KMS-11 (cell line): ENCODE results near the gene SPEM2.

Experiments
- H2AFZ ChIP-seq: fragments of 200-600 bp; sonication (generic); 2 replicates; pipeline ENCODE4 v1.6.1; 2016; ENCODE audit warnings: antibody characterized with exemption, mixed run types, low read depth
- H3K27ac ChIP-seq: fragments of 200-600 bp; sonication (generic); 2 replicates; pipeline ENCODE4 v1.6.1; 2016; ENCODE audit warnings: mild to moderate bottlenecking, mixed run types
- H3K27me3 ChIP-seq: fragments of 200-600 bp; sonication (generic); 2 replicates; pipeline ENCODE4 v1.6.1; 2017; ENCODE audit warnings: mild to moderate bottlenecking, low read depth, mixed run types, moderate library complexity; ENCODE audit not compliant: insufficient read depth
- H3K36me3 ChIP-seq: fragments of 200-600 bp; sonication (generic); 2 replicates; pipeline ENCODE4 v1.6.1; 2017; ENCODE audit warnings: mild to moderate bottlenecking, mixed run types; ENCODE audit not compliant: insufficient read depth
- H3K4me1 ChIP-seq: fragments of 200-600 bp; sonication (generic); 2 replicates; pipeline ENCODE4 v1.6.1; 2016; ENCODE audit warnings: mild to moderate bottlenecking, low read depth, mixed run types; ENCODE audit not compliant: poor library complexity, severe bottlenecking
- H3K4me2 ChIP-seq: fragments of 200-600 bp; sonication (generic); 2 replicates; pipeline ENCODE4 v1.7.0; 2016; ENCODE audit warnings: mild to moderate bottlenecking, mixed run types
- H3K4me3 ChIP-seq: fragments of 200-600 bp; sonication (generic); IDR thresholded peaks from 2 replicates; pipeline ENCODE4 v1.6.1; 2017; ENCODE audit warnings: low read depth, low read length, mixed read lengths; ENCODE audit not compliant: insufficient read depth
- H3K79me2 ChIP-seq: fragments of 200-600 bp; sonication (generic); 2 replicates; pipeline ENCODE4 v1.6.1; 2016; ENCODE audit warnings: low read depth, mixed run types; ENCODE audit not compliant: insufficient read depth
- H3K9ac ChIP-seq: fragments of 200-600 bp; sonication (generic); 2 replicates; pipeline ENCODE4 v1.6.1; 2016; ENCODE audit warnings: mild to moderate bottlenecking, mixed run types
- H4K20me1 ChIP-seq: fragments of 200-600 bp; sonication (generic); 2 replicates; pipeline ENCODE4 v1.6.1; 2016; ENCODE audit warnings: mild to moderate bottlenecking, mixed run types; ENCODE audit not compliant: insufficient read depth
- TF ChIP-seq, protein P1 (sequence below): fragments of 200-600 bp; sonication (generic); conservative IDR thresholded peaks from 2 replicates; pipeline ENCODE4 v1.6.1; 2017; ENCODE audit warnings: low read depth, mild to moderate bottlenecking, antibody characterized with exemption, low read length, moderate library complexity, mixed read lengths

The SPEM2 gene

DNA sequence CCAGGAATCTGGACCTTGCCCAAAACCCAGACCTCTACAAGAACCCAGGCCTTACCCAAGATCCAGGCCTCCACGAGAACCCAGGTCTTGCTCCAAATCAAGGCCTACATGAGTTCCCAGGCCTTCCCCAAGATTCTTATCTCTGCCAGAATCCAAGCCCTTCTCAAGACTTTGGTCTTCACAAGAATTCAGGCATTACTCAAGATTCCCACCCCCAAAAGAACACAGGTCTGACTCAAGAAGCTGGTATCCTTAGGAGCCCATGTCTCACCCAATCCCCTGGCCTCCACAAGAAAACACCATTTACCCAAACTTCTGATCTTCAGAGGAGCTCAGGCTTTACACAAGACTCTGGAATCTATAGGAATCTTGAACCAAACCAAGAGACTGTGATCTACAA, 5.8 kb downstream of the SPEM2 start:
- no peaks in the 10 kb centered on the region for H3K79me2 ChIP-seq
- no peaks in the 10 kb centered on the region for H3K4me1 ChIP-seq
- no peaks in the 10 kb centered on the region for H4K20me1 ChIP-seq
- H2AFZ ChIP-seq = no peak overlapping the region
- no peaks in the 10 kb centered on the region for H3K27me3 ChIP-seq
- TF ChIP-seq, protein P1, sequence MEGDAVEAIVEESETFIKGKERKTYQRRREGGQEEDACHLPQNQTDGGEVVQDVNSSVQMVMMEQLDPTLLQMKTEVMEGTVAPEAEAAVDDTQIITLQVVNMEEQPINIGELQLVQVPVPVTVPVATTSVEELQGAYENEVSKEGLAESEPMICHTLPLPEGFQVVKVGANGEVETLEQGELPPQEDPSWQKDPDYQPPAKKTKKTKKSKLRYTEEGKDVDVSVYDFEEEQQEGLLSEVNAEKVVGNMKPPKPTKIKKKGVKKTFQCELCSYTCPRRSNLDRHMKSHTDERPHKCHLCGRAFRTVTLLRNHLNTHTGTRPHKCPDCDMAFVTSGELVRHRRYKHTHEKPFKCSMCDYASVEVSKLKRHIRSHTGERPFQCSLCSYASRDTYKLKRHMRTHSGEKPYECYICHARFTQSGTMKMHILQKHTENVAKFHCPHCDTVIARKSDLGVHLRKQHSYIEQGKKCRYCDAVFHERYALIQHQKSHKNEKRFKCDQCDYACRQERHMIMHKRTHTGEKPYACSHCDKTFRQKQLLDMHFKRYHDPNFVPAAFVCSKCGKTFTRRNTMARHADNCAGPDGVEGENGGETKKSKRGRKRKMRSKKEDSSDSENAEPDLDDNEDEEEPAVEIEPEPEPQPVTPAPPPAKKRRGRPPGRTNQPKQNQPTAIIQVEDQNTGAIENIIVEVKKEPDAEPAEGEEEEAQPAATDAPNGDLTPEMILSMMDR = no peak
- no peak overlapping the region for H3K4me2 ChIP-seq
- no peaks in the 10 kb centered on the region for H3K36me3 ChIP-seq
- H3K9ac ChIP-seq = no peak overlapping the region
- no peak overlapping the region for H3K27ac ChIP-seq
- H3K4me3 ChIP-seq = no peak overlapping the region

DNA sequence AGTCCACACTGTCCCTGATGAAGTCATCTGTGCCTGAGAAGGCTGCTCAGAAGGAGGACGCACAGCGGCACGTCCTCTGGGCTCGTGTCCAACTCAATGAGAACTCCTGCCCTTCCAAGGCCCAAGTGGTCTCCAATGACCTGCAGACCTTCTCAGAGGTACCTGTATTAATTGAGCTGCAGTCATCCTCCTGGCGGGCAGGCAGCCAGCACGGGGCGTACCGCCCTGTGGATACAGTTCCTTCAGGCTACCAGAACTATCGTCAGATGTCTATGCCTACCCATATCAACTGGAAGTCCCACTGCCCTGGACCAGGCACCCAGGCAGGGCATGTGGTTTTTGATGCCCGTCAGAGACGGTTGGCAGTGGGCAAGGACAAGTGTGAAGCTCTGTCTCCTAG, 6.9 kb downstream of the SPEM2 start:
- H2AFZ ChIP-seq = no peak overlapping the region
- no peak overlapping the region for H3K4me3 ChIP-seq
- no peak overlapping the region for H3K27ac ChIP-seq
- no peaks in the 10 kb centered on the region for H3K4me1 ChIP-seq
- H3K4me2 ChIP-seq = no peak overlapping the region
- no peaks in the 10 kb centered on the region for H3K36me3 ChIP-seq
- H3K9ac ChIP-seq = no peak overlapping the region
- TF ChIP-seq, protein P1 = no peak
- no peaks in the 10 kb centered on the region for H3K79me2 ChIP-seq
- H4K20me1 ChIP-seq = no peaks in the 10 kb centered on the region
- no peaks in the 10 kb centered on the region for H3K27me3 ChIP-seq

DNA sequence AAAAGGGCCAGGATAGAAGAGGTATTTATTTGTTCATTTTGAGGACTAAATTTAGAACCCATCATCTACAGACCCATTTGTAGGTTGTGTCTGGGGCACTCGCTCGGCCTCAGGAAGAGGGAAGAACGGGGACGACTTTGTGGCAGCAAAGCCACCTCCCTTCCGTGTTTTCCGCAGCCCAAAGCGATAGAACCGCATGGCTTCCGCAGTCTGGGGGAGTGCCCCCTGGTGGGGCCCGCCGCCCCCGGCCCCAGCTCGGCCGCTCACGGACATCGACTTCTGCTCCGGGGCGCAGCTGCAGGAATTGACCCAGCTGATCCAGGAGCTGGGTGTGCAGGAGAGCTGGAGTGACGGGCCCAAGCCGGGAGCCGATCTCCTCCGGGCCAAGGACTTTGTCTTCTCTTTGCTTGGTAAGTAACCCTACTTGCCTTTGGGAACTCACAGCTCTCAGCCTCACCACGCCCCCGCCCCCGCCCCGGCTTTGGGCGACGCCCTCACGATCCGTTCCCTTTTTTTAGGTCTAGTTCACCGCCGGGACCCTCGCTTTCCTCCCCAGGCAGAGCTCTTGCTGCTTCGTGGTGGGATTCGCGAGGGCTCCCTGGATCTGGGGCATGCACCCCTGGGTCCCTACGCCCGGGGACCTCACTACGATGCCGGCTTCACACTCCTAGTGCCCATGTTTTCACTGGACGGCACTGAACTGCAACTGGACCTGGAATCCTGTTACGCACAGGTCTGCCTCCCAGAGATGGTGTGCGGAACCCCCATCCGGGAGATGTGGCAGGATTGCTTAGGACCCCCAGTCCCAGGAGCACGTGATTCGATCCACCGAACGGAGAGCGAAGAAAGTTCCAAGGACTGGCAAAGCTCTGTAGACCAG, 10.5 kb downstream of the SPEM2 start:
- no peak overlapping the region for H3K9ac ChIP-seq
- H3K36me3 ChIP-seq = no peaks in the 10 kb centered on the region
- TF ChIP-seq, protein P1 = no peak
- H3K4me1 ChIP-seq = no peaks in the 10 kb centered on the region
- no peak overlapping the region for H3K27ac ChIP-seq
- no peak overlapping the region for H3K4me2 ChIP-seq
- no peak overlapping the region for H3K4me3 ChIP-seq
- peak overlapping the region; percentile 30; the same call in 1 of the 2 replicates for H2AFZ ChIP-seq
- no peaks in the 10 kb centered on the region for H3K79me2 ChIP-seq
- no peaks in the 10 kb centered on the region for H3K27me3 ChIP-seq
- H4K20me1 ChIP-seq = no peaks in the 10 kb centered on the region

DNA sequence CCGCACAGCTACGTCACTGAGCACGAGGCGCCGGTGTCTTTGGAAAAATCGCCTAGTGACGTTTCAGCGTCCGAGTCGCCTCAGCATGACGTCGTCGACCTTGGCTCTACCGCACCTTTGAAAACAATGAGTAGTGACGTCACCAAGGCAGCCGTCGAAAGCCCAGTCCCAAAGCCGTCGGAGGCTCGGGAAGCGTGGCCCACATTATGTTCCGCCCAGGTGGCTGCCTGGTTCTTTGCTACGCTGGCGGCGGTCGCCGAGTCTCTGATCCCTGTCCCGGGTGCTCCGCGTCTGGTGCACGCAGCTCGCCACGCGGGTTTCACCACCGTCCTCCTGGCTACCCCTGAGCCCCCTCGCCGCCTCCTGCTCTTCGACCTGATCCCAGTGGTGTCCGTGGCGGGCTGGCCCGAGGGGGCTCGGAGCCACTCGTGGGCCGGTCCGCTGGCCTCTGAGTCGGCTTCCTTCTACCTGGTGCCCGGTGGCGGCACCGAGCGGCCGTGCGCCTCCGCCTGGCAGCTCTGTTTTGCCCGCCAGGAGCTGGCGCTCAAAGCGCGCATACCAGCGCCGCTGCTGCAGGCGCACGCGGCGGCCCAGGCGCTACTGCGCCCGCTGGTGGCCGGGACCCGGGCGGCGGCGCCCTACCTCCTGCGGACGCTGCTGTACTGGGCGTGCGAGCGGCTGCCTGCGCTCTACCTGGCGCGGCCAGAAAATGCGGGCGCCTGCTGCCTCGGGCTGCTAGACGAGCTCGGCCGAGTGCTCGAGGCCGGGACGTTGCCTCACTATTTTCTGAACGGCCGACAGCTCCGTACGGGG, 11.3 kb downstream of the SPEM2 start:
- TF ChIP-seq, protein P1 = no peak
- H3K79me2 ChIP-seq = no peaks in the 10 kb centered on the region

More for the DNA sequence above, 11.3 kb downstream of the SPEM2 start:
- Histone ChIP-seq H4K20me1 (no peaks in the 10 kb centered on the region), H3K4me2 (no peak overlapping the region), H3K4me1 (no peaks in the 10 kb centered on the region), H3K27me3 (no peaks in the 10 kb centered on the region), H3K9ac (no peak overlapping the region), H3K27ac (no peak overlapping the region), H3K36me3 (no peaks in the 10 kb centered on the region), H2AFZ (no peak overlapping the region), H3K4me3 (no peak overlapping the region)
